ENCODE results near the gene CLDN8.

The CLDN8 gene

DNA sequence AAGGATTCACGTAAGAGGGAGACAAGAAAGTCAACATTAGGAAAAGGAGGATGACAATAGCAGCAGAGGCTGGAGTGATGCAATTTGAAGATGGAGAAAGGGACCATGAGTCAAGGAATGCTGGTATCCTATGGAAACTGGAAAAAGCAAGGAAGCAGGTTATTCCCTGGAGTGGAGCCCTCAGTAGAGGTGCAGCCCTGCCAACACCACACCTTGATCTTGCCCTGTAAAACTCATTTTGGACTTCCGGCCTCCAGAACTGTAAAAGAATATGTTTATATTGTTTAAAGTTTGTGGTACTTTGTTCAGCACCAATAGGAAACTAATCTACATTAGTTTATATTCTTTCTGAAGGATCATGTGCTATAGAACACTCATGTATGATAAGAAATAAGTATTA is 29.7 kb downstream of the CLDN8 start:
- Histone ChIP-seq H3K14ac (ENCODE audit: low read length) (no peak overlapping the region), H3K27me3 (ENCODE audit: insufficient read depth, low read length) (no peaks in the 10 kb centered on the region), H3K23ac (ENCODE audit: low read length) (no peak overlapping the region), H4K8ac (ENCODE audit: low read depth, low read length) (no peak overlapping the region), H3K79me2 (ENCODE audit: control insufficient read depth, insufficient read depth, low read length, poor library complexity) (no peaks in the 10 kb centered on the region), H3K79me1 (ENCODE audit: low read length) (no peaks in the 10 kb centered on the region), H3K36me3 (ENCODE audit: control insufficient read depth in 1 of 2, insufficient read depth in 2 of 2, low read length in 2 of 2) (no peaks in the 10 kb centered on the region), H3K9ac (ENCODE audit: low read length) (no peak overlapping the region), H4K91ac (ENCODE audit: low read depth, low read length) (no peak overlapping the region), H4K12ac (ENCODE audit: low read depth, low read length) (no peak overlapping the region), H3K4me3 (ENCODE audit: low read depth, low read length) (no peak overlapping the region), H2BK5ac (ENCODE audit: low read depth, low read length, poor library complexity) (no peak overlapping the region), H2AFZ (ENCODE audit: insufficient read depth, low read length, poor library complexity) (no peak overlapping the region), H3K4ac (ENCODE audit: low read depth, low read length) (no peak overlapping the region), H2AK5ac (ENCODE audit: low read length) (no peak overlapping the region), H3K27ac (ENCODE audit: low read depth, low read length) (no peak overlapping the region), H3K9me3 (ENCODE audit: insufficient read depth, low read depth, low read length) (peaks cover 3% of the 10 kb centered on the region), H2BK120ac (ENCODE audit: insufficient read depth, low read length, poor library complexity) (no peak overlapping the region), H3K4me2 (ENCODE audit: low read length) (no peak overlapping the region), H3K18ac (ENCODE audit: low read length) (no peak overlapping the region), H2BK12ac (ENCODE audit: low read length) (no peak overlapping the region), H3K4me1 (ENCODE audit: control insufficient read depth in 1 of 2, insufficient read depth in 2 of 2, low read length in 2 of 2) (no peaks in the 10 kb centered on the region)
- no CpG with 5 or more reads among the region's 2 CpGs for WGBS (ENCODE audit: extremely low coverage, insufficient coverage, insufficient read length)
- peak in 1 of 2 donors; percentile 47 for DNase-seq

DNA sequence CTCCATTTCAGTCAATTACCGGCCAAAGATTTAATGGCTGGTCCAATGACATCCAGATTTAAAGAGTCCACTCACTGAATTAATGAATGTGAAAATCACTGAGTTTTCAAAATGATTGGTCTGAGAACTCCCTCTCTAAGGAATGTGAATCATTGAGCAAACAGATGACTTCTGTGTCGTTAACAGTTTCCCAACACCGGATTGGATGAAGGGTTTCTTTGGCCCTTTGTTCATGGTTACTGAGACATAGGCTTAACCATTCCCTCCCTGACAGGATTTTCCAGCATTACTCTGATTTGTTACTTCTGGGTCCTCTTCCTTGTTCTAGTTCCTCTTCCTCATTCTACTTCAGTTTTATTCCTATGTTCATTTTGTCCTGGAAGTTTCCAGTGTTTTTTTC is 47.8 kb downstream of the CLDN8 start:
- WGBS (ENCODE audit: extremely low coverage, insufficient coverage, insufficient read length) = no CpG with 5 or more reads among the region's 3 CpGs
- Histone ChIP-seq H3K79me1 (ENCODE audit: low read length) (no peaks in the 10 kb centered on the region), H4K91ac (ENCODE audit: low read depth, low read length) (no peak overlapping the region), H3K23ac (ENCODE audit: low read length) (no peak overlapping the region), H3K36me3 (ENCODE audit: control insufficient read depth in 1 of 2, insufficient read depth in 2 of 2, low read length in 2 of 2) (no peaks in the 10 kb centered on the region), H3K4me2 (ENCODE audit: low read length) (no peak overlapping the region), H3K4me3 (ENCODE audit: low read depth, low read length) (no peak overlapping the region), H3K27ac (ENCODE audit: low read depth, low read length) (no peak overlapping the region), H2BK120ac (ENCODE audit: insufficient read depth, low read length, poor library complexity) (no peak overlapping the region), H4K8ac (ENCODE audit: low read depth, low read length) (no peak overlapping the region), H2AFZ (ENCODE audit: insufficient read depth, low read length, poor library complexity) (no peak overlapping the region), H2BK12ac (ENCODE audit: low read length) (no peak overlapping the region), H3K14ac (ENCODE audit: low read length) (no peak overlapping the region), H2AK5ac (ENCODE audit: low read length) (no peak overlapping the region), H3K79me2 (ENCODE audit: control insufficient read depth, insufficient read depth, low read length, poor library complexity) (no peaks in the 10 kb centered on the region), H4K12ac (ENCODE audit: low read depth, low read length) (no peak overlapping the region), H3K4me1 (ENCODE audit: control insufficient read depth in 1 of 2, insufficient read depth in 2 of 2, low read length in 2 of 2) (no peaks in the 10 kb centered on the region), H3K18ac (ENCODE audit: low read length) (no peak overlapping the region), H3K27me3 (ENCODE audit: insufficient read depth, low read length) (no peaks in the 10 kb centered on the region), H2BK5ac (ENCODE audit: low read depth, low read length, poor library complexity) (no peak overlapping the region), H3K4ac (ENCODE audit: low read depth, low read length) (no peak overlapping the region), H3K9me3 (ENCODE audit: insufficient read depth, low read depth, low read length) (no peaks in the 10 kb centered on the region), H3K9ac (ENCODE audit: low read length) (no peak overlapping the region)
- DNase-seq = no peak

DNA sequence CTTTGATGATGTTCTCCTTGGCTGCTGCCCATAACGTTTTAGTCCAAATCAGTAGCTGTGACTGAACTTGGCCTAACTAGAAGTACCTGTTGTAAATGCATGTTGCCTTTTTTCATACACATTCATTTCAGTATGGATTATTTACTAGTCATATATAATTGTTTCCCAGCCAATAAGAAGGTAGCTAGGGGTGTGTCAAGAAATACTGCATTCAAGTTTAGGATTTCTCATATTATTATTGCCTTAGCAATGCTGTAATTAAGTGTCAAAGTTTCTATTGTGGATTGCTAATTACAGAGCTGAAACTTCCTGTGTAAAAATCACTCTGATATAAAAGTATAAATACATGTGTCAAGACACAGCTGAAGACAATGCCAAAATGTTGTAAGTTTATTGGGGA is 49.2 kb downstream of the CLDN8 start, which contains the start of gene CLDN17:
Gene CLDN17, minus strand, starts transcription at position 101 of the 400 bp plus-strand sequence. CDS start 188 bp downstream, outside the sequence.
- Histone ChIP-seq H2BK120ac (ENCODE audit: insufficient read depth, low read length, poor library complexity) (no peak within 1 kb of the TSS), H3K18ac (ENCODE audit: low read length) (no peak within 1 kb of the TSS), H3K4me2 (ENCODE audit: low read length) (no peak within 1 kb of the TSS), H3K79me2 (ENCODE audit: control insufficient read depth, insufficient read depth, low read length, poor library complexity) (no peaks in the 10 kb centered on the region), H2AFZ (ENCODE audit: insufficient read depth, low read length, poor library complexity) (no peak within 1 kb of the TSS), H3K27ac (ENCODE audit: low read depth, low read length) (no peak within 1 kb of the TSS), H3K4me1 (ENCODE audit: control insufficient read depth in 1 of 2, insufficient read depth in 2 of 2, low read length in 2 of 2) (no peaks in the 10 kb centered on the region), H2AK5ac (ENCODE audit: low read length) (no peak within 1 kb of the TSS), H4K8ac (ENCODE audit: low read depth, low read length) (no peak within 1 kb of the TSS), H3K4ac (ENCODE audit: low read depth, low read length) (no peak within 1 kb of the TSS), H3K36me3 (ENCODE audit: control insufficient read depth in 1 of 2, insufficient read depth in 2 of 2, low read length in 2 of 2) (no peaks in the 10 kb centered on the region), H2BK5ac (ENCODE audit: low read depth, low read length, poor library complexity) (no peak within 1 kb of the TSS), H3K79me1 (ENCODE audit: low read length) (no peaks in the 10 kb centered on the region), H3K4me3 (ENCODE audit: low read depth, low read length) (no peak within 1 kb of the TSS), H3K9me3 (ENCODE audit: insufficient read depth, low read depth, low read length) (no peaks in the 10 kb centered on the region), H3K9ac (ENCODE audit: low read length) (no peak within 1 kb of the TSS), H4K91ac (ENCODE audit: low read depth, low read length) (no peak within 1 kb of the TSS), H3K27me3 (ENCODE audit: insufficient read depth, low read length) (no peaks in the 10 kb centered on the region), H3K14ac (ENCODE audit: low read length) (no peak within 1 kb of the TSS), H2BK12ac (ENCODE audit: low read length) (no peak within 1 kb of the TSS), H3K23ac (ENCODE audit: low read length) (no peak within 1 kb of the TSS), H4K12ac (ENCODE audit: low read depth, low read length) (no peak within 1 kb of the TSS)
- DNase-seq = no peak
- no CpG with 5 or more reads among the region's 1 CpG for WGBS (ENCODE audit: extremely low coverage, insufficient coverage, insufficient read length)

DNA sequence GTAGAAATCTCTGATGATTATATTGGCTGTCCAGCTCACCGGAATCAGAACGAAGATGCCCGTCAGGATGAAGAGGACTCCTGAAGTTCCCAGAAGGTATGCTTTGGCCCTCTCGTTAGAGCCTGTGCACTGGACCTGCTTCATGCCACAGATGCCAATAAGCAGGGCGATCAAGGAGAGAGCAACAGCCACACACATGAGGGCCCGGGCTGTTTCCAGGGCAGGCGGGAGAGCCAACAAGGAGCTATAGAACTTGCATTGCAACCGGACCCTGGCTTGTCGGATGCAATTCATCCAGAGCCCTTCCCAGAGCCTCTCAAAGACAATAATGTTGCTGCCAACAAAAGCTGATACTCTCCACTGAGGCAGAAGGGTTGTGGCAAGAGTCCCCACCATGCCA is 49.7 kb downstream of the CLDN8 start:
- no peaks in the 10 kb centered on the region for H3K4me1 ChIP-seq (ENCODE audit: control insufficient read depth in 1 of 2, insufficient read depth in 2 of 2, low read length in 2 of 2)
- H3K9ac ChIP-seq (ENCODE audit: low read length) = no peak overlapping the region
- no peak overlapping the region for H3K27ac ChIP-seq (ENCODE audit: low read depth, low read length)
- H3K27me3 ChIP-seq (ENCODE audit: insufficient read depth, low read length) = no peaks in the 10 kb centered on the region
- H2BK120ac ChIP-seq (ENCODE audit: insufficient read depth, low read length, poor library complexity) = no peak overlapping the region
- DNase-seq = no peak
- no peak overlapping the region for H3K4me3 ChIP-seq (ENCODE audit: low read depth, low read length)
- H3K9me3 ChIP-seq (ENCODE audit: insufficient read depth, low read depth, low read length) = no peaks in the 10 kb centered on the region
- no peaks in the 10 kb centered on the region for H3K79me1 ChIP-seq (ENCODE audit: low read length)
- H3K36me3 ChIP-seq (ENCODE audit: control insufficient read depth in 1 of 2, insufficient read depth in 2 of 2, low read length in 2 of 2) = no peaks in the 10 kb centered on the region
- H3K14ac ChIP-seq (ENCODE audit: low read length) = no peak overlapping the region
- no peak overlapping the region for H2AFZ ChIP-seq (ENCODE audit: insufficient read depth, low read length, poor library complexity)
- no peak overlapping the region for H3K4ac ChIP-seq (ENCODE audit: low read depth, low read length)
- H2BK12ac ChIP-seq (ENCODE audit: low read length) = no peak overlapping the region
- H2BK5ac ChIP-seq (ENCODE audit: low read depth, low read length, poor library complexity) = no peak overlapping the region
- no CpG with 5 or more reads among the region's 9 CpGs for WGBS (ENCODE audit: extremely low coverage, insufficient coverage, insufficient read length)
- no peaks in the 10 kb centered on the region for H3K79me2 ChIP-seq (ENCODE audit: control insufficient read depth, insufficient read depth, low read length, poor library complexity)
- H4K8ac ChIP-seq (ENCODE audit: low read depth, low read length) = no peak overlapping the region
- no peak overlapping the region for H3K18ac ChIP-seq (ENCODE audit: low read length)
- H3K4me2 ChIP-seq (ENCODE audit: low read length) = no peak overlapping the region
- no peak overlapping the region for H2AK5ac ChIP-seq (ENCODE audit: low read length)
- H4K91ac ChIP-seq (ENCODE audit: low read depth, low read length) = no peak overlapping the region
- no peak overlapping the region for H4K12ac ChIP-seq (ENCODE audit: low read depth, low read length)
- no peak overlapping the region for H3K23ac ChIP-seq (ENCODE audit: low read length)
